ENCODE results near the gene RPL10.
A peak's percentile ranks its signal among the peaks of the same experiment; 100 is the strongest.

RPL10 gene

GRCh38 chrX:154397888-154398667, at the start of gene RPL10:
RPL10 (plus strand) TSS chrX:154398377; CDS start chrX:154398520, 143 bp downstream.
- peak; percentile 97 for DNase-seq

- no peak for DNase-seq
These were observed 49.4 kb upstream of the RPL10 start for GRCh38 chrX:154348646-154349358.

GRCh38 chrX:154349359-154349935, 48.7 kb upstream of the RPL10 start:
- no peak for DNase-seq

- no peak for DNase-seq
These were observed 48.2 kb upstream of the RPL10 start for GRCh38 chrX:154349979-154350378.

- no peak for DNase-seq
These were observed 47.6 kb upstream of the RPL10 start for GRCh38 chrX:154350429-154351182.

GRCh38 chrX:154351183-154352011, 46.8 kb upstream of the RPL10 start:
- DNase-seq: no peak

- DNase-seq: no peak
These were observed 46.2 kb upstream of the RPL10 start for GRCh38 chrX:154352012-154352401.

- DNase-seq: no peak
These were observed 45.7 kb upstream of the RPL10 start for GRCh38 chrX:154352466-154352865.

- DNase-seq: no peak
These were observed 44.9 kb upstream of the RPL10 start for GRCh38 chrX:154353172-154353843.

- DNase-seq: no peak
These were observed 44.2 kb upstream of the RPL10 start for GRCh38 chrX:154354013-154354412.

GRCh38 chrX:154354516-154354915, 43.7 kb upstream of the RPL10 start:
- DNase-seq: no peak

GRCh38 chrX:154355094-154355775, 42.9 kb upstream of the RPL10 start:
- no peak for DNase-seq

GRCh38 chrX:154355776-154356140, 42.4 kb upstream of the RPL10 start:
- DNase-seq: no peak

GRCh38 chrX:154356596-154356995, 41.6 kb upstream of the RPL10 start:
- DNase-seq: no peak

- DNase-seq: no peak
These were observed 41.0 kb upstream of the RPL10 start for GRCh38 chrX:154357205-154357604.

GRCh38 chrX:154358011-154358410, 40.2 kb upstream of the RPL10 start:
- DNase-seq: no peak

GRCh38 chrX:154358829-154359228, 39.3 kb upstream of the RPL10 start:
- DNase-seq: no peak

- DNase-seq: no peak
These were observed 38.6 kb upstream of the RPL10 start for GRCh38 chrX:154359362-154360154.

- no peak for DNase-seq
These were observed 37.9 kb upstream of the RPL10 start for GRCh38 chrX:154360155-154360713.

Data from NCI-H1092 treated with DMSO at 0.1 percent for 48 hours (cell line).